Measurements from ENCODE around the gene ARV1. TPM values are rescaled to one million over a fixed set of nuclear protein-coding genes. Genes with fewer than 3 reads are reported as not detected.

ARV1 gene
- 6.3 and 9.2 TPM in 2 replicates for total RNA-seq

GRCh38 chr1:230978491-230979388 lies at the start of gene ARV1, which contains the start of gene TTC13:
Gene ARV1 (plus strand): TSS chr1:230979094. CDS start chr1:230979106, 12 bp downstream.
Gene TTC13 (minus strand): TSS chr1:230978861. CDS start chr1:230978830, 31 bp downstream.

DNA sequence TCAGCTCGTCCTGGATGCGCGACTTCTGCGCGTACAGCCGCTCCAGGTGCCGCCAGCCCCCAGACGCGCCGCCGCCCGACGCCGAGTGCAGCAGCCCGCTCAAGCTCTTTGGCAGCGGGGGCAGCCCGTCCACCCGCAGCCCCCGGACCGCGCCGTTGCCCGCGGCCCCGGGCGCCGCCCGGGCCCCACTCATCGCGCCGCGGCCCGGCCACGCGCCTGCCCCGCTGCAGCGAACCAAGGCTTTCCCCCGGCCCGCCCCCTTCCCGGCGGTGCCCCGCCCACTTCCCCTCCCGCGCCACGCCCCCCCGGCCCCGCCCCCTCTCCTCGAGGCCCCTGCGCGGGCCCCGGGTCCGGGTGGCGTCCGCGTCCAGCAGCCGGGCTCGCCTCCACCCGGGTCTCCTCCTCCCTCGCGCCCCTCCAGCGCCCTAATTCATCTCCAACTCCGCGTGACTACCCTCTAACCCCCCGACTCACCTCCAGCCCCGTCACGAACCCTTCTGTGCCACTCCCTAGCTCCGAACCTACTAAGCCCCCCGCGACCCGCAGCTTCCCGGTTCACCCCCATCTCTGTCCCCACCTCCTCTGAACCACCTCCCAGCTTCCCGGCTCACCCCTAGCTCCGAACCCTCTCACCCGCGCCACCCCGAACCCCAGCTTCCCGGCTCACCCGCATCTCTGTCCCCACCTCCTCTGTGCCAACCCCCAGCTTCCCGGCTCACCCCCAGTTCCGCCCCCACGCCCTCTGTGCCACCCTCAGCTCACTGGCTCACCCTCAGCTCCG lies 61.3 kb downstream of the ARV1 start, which contains the start of gene FAM89A:
FAM89A (minus strand) TSS at position 236 of the 781 bp plus-strand sequence; CDS start at position 193, 43 bp downstream.

Other genes with a start within 250 kb of the ARV1 start
- gene CAPN9, start 231.7 kb upstream of the ARV1 start, total RNA-seq: 0.43 TPM in 1 of 2 replicates, not detected in the other
- gene C1orf198, start 110.6 kb upstream of the ARV1 start, total RNA-seq: 10.4 and 15.9 TPM in 2 replicates
- 8.7 and 10.0 TPM in 2 replicates for gene TTC13, start 233 bp upstream of the ARV1 start, total RNA-seq
- gene FAM89A, start 61.2 kb downstream of the ARV1 start, total RNA-seq: 13.3 and 17.3 TPM in 2 replicates
- gene TRIM67, start 183.0 kb downstream of the ARV1 start, total RNA-seq: not detected in 2 replicates

Measured in tracheal epithelial cell (primary cell).